ENCODE measurements around the gene BPGM.
"Not testable (repeated sequence)": the region's sequence is repeated elsewhere in the genome, so short reads cannot be mapped to it uniquely, and the experiment has no call there.

BPGM gene

GRCh38 chr7:134660961-134661376, 14.3 kb downstream of the BPGM start:
- TF ChIP-seq, protein P1, sequence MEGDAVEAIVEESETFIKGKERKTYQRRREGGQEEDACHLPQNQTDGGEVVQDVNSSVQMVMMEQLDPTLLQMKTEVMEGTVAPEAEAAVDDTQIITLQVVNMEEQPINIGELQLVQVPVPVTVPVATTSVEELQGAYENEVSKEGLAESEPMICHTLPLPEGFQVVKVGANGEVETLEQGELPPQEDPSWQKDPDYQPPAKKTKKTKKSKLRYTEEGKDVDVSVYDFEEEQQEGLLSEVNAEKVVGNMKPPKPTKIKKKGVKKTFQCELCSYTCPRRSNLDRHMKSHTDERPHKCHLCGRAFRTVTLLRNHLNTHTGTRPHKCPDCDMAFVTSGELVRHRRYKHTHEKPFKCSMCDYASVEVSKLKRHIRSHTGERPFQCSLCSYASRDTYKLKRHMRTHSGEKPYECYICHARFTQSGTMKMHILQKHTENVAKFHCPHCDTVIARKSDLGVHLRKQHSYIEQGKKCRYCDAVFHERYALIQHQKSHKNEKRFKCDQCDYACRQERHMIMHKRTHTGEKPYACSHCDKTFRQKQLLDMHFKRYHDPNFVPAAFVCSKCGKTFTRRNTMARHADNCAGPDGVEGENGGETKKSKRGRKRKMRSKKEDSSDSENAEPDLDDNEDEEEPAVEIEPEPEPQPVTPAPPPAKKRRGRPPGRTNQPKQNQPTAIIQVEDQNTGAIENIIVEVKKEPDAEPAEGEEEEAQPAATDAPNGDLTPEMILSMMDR (IDR thresholded peaks at IDR 0.05; ENCODE audit: low read depth, low read length): no peak
- Histone ChIP-seq H3K36me3 (peaks cover 6% of the 10 kb centered on the region), H3K27me3 (ENCODE audit: insufficient read depth, low read depth, severe bottlenecking) (no peaks in the 10 kb centered on the region), H3K4me3 (ENCODE audit: low read depth, low read length) (no peak overlapping the region), H3K27ac (no peak overlapping the region), H3K9me3 (ENCODE audit: severe bottlenecking) (no peaks in the 10 kb centered on the region)
- DNase-seq: no peak

DNA sequence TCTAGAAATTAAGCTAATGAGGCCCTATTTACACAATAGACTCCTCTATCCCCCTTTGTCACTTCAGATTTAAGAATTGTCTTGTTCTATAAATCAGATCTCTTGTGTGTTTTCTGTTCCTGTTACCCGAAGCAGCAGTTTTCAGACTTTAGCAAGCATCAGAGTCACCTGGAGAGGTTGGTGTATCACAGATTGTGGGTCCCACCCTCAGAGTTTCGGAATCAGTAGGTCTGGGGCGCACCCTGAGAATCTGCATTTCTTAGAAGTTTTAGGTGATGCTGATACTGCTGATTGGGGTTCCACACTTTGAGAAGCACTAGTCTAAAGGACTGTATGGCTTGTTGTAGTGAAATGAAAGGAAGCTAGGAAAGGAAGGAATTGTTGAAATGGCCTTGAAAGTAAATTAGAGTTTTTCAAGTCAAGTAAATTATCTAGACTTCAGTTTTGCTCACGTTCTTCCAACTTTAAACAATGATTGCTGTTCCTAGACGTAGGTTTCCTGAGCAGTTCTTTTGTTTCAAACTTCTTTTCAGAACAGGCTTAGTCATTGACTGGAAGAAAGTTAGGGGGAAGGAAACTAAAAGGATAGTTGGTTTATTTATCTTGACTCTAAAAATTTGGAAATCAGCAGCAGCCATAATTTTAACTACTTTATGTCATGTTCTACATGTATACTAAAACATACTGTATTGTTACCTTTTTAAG, 15.7 kb downstream of the BPGM start:
- H3K9me3 ChIP-seq (ENCODE audit: severe bottlenecking): no peaks in the 10 kb centered on the region
- TF ChIP-seq, protein P1 (IDR thresholded peaks at IDR 0.05; ENCODE audit: low read depth, low read length): no peak
- H3K27me3 ChIP-seq (ENCODE audit: insufficient read depth, low read depth, severe bottlenecking): no peaks in the 10 kb centered on the region
- H3K36me3 ChIP-seq: peaks cover 6% of the 10 kb centered on the region
- H3K27ac ChIP-seq: no peak overlapping the region
- no peak for DNase-seq
- no peak overlapping the region for H3K4me3 ChIP-seq (ENCODE audit: low read depth, low read length)

DNA sequence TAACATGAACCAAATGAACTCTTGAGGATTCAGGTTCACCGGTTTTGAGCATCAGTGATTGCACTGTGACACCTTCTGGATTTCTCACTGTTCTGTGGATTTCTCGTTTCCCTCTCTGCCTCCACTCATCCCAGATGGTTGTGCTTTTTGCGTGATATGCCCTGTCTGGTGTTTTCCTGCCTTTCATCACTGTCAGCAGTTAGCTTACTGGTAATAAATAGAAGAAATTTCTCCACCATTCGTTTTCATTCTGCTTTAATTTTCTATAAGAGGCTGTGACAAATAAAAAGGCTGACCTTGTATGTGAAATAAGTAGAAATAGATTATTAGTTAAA, 16.2 kb downstream of the BPGM start:
- DNase-seq: no peak
- TF ChIP-seq, protein P1 (IDR thresholded peaks at IDR 0.05; ENCODE audit: low read depth, low read length): no peak
- Histone ChIP-seq H3K27ac (no peak overlapping the region), H3K4me3 (ENCODE audit: low read depth, low read length) (no peak overlapping the region), H3K9me3 (ENCODE audit: severe bottlenecking) (no peaks in the 10 kb centered on the region), H3K27me3 (ENCODE audit: insufficient read depth, low read depth, severe bottlenecking) (no peaks in the 10 kb centered on the region), H3K36me3 (peaks cover 6% of the 10 kb centered on the region)

GRCh38 chr7:134665045-134665444, 18.4 kb downstream of the BPGM start:
- DNase-seq, H3K36me3 ChIP-seq, H3K27ac ChIP-seq: not testable (repeated sequence)

GRCh38 chr7:134667899-134668298, 21.2 kb downstream of the BPGM start:
- TF ChIP-seq, protein P1 (IDR thresholded peaks at IDR 0.05; ENCODE audit: low read depth, low read length): no peak
- no peak overlapping the region for H3K27ac ChIP-seq
- H3K36me3 ChIP-seq: no peaks in the 10 kb centered on the region
- DNase-seq: no peak
- H3K27me3 ChIP-seq (ENCODE audit: insufficient read depth, low read depth, severe bottlenecking): no peaks in the 10 kb centered on the region
- no peaks in the 10 kb centered on the region for H3K9me3 ChIP-seq (ENCODE audit: severe bottlenecking)
- no peak overlapping the region for H3K4me3 ChIP-seq (ENCODE audit: low read depth, low read length)

More at GRCh38 chr7:134665045-134665444, 18.4 kb downstream of the BPGM start:
- H3K4me3 ChIP-seq (ENCODE audit: low read depth, low read length); H3K9me3 ChIP-seq (ENCODE audit: severe bottlenecking); H3K27me3 ChIP-seq (ENCODE audit: insufficient read depth, low read depth, severe bottlenecking): not testable (repeated sequence)

GRCh38 chr7:134669388-134669787, 22.7 kb downstream of the BPGM start:
- TF ChIP-seq, protein P1 (IDR thresholded peaks at IDR 0.05; ENCODE audit: low read depth, low read length): no peak
- Histone ChIP-seq H3K36me3 (no peaks in the 10 kb centered on the region; the same call in 1 of the 2 replicates), H3K27me3 (ENCODE audit: insufficient read depth, low read depth, severe bottlenecking) (no peaks in the 10 kb centered on the region), H3K4me3 (ENCODE audit: low read depth, low read length) (no peak overlapping the region), H3K27ac (no peak overlapping the region), H3K9me3 (ENCODE audit: severe bottlenecking) (no peaks in the 10 kb centered on the region)
- DNase-seq: no peak
